Measurements from ENCODE around the gene PTCD1.
A peak's percentile ranks its signal among the peaks of the same experiment; 100 is the strongest.
"Not testable (repeated sequence)": the region's sequence is repeated elsewhere in the genome, so short reads cannot be mapped to it uniquely, and the experiment has no call there.

PTCD1 gene

DNA sequence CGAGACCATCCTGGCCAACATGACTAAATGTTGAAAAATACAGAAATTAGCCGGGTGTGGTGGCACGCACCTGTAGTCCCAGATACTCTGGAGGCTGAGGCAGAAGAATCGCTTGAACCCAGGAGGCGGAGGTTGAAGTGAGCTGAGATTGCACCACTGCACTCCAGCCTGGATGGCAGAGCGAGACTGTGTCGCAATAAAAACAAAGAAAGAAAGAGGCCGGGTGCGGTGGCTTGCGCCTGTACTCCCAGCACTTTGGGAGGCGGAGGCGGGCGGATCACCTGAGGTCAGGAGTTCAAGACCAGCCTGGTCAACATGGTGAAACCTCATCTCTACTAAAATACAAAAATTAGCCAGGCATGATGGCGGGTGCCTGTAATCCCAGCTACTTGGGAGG is 51.4 kb downstream of the PTCD1 start:
- not testable (repeated sequence) for DNase-seq

GRCh38 chr7:99386584-99387238 is 51.9 kb downstream of the PTCD1 start:
- no peak for DNase-seq

GRCh38 chr7:99385564-99385963 is 53.0 kb downstream of the PTCD1 start:
- no peak for DNase-seq

DNA sequence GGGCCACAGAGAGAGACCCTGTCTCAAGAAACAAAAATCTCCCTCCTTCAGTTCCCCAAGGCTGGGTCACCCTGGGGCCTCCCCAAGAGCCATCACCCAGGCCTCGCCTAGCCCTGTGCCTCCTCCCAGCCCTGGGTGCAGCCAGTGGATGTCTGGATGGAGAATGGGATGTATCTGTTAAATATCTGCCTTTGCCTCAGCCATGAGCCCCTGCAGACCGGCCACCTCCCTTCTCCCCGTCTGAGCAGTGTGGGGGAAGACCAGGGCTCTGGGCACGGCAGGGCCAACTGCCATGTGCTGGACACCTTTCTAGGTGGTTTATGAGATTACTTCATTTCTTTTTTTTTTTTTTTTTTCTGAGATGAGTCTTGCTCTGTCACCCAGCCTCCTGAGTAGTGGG is 54.1 kb downstream of the PTCD1 start:
- DNase-seq = no peak

DNA sequence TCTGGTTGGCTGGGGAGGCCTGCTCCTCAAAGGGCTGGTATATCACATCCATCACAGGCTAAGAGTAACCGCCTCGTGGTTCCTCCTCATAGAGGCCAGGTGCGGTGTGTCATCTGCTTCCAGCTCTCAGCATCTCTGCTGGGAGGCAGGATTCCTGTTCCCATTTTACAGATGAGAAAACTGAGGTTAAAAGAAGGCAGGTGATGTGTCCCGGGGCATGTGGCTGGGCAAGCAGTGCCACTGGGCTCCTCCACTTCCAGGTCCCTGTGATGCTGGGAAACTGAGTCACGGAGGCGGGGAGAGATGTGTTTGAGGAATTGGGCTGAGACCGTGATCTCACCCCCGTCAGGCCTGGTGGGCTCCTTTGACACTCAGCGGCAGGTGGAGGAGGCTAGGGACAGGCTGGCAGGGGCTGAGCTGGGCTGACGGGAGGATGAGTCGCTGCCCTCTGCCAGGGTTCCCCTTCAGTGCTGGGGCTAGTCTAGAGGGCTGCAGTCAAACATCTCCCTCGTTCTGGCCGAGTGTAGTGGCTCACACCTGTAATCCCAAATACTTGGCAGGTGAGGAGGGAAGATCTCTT is 54.7 kb downstream of the PTCD1 start:
- no peak for DNase-seq

- DNase-seq = no peak
Observed at GRCh38 chr7:99383203-99383602, 55.4 kb downstream of the PTCD1 start.

GRCh38 chr7:99381664-99382075 is 56.9 kb downstream of the PTCD1 start:
- DNase-seq = no peak

GRCh38 chr7:99380823-99381663 is 57.6 kb downstream of the PTCD1 start:
- peak; percentile 85 for DNase-seq

- DNase-seq = peak; percentile 26
Observed at GRCh38 chr7:99380032-99380822, 58.4 kb downstream of the PTCD1 start.

GRCh38 chr7:99379693-99380031 is 58.9 kb downstream of the PTCD1 start:
- not testable (repeated sequence) for DNase-seq

DNA sequence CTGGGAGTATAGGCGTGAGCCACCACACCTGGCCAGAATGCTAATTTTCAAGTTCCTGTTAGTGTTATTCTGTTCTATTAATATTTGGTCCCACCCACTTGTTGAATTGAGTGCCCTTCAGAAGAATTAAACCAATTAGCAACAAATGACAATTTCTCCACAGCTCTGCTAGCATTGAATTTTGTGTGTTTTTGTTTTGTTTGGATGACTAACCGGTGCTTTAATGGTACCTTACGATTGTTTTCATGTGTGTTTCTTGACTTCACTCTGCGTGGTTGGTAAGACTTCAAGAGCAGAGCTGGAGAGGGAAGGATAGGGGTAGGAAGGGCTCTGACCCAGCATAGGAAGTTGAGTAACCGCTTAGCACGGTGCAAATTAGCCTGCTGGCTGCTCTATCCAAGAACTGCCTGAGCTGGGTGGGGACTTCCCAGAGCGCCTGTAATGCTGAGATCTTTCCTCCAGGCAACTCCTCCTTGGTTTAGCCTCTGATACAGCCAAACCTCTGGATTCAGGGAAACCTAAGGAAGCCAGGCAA is 59.5 kb downstream of the PTCD1 start:
- DNase-seq = peak; percentile 38

- peak; percentile 65 for DNase-seq
Observed at GRCh38 chr7:99375070-99375807, 63.4 kb downstream of the PTCD1 start.

- peak; percentile 90 for DNase-seq
Observed at GRCh38 chr7:99374111-99375064, 64.2 kb downstream of the PTCD1 start, which contains the start of gene ARPC1B. Gene ARPC1B, plus strand, starts transcription at chr7:99374730. Its CDS starts 10,985 bp downstream, at chr7:99385715.

GRCh38 chr7:99373091-99374066 is 65.2 kb downstream of the PTCD1 start:
- DNase-seq = no peak

- DNase-seq = no peak
Observed at GRCh38 chr7:99372275-99373090, 66.1 kb downstream of the PTCD1 start.

- no peak for DNase-seq
Observed at GRCh38 chr7:99371376-99371920, 67.2 kb downstream of the PTCD1 start.

DNA sequence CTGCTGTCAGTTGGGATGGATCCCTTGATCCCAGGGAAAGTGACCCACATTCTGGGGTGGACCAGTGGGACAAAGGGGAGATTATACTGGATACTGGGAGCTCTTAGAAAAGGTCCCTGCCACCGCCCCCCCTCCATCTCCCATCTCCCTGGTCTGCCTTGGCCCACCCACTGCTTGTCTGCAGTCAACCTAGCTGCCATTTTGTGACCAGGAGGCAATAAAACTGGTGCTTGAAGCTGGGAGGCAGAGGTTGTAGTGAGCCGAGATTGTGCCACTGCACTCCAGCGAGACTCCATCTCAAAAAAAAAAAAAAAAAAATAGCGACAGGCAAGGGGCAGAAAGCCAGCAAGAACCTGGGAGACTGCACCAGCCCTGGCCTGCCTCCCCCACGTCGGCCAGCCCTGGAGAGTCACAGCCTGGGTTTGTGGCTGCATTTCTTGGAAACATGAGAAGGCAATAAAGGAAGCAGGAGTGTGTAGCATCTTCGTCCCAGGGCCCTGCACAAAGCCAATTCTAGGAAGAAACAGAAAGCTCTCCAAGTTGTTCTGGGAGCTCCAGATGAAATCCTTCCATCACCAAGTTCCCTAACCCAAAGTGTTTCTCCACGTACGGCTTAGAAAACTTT is 68.7 kb downstream of the PTCD1 start:
- no peak for DNase-seq

Measured in stimulated activated CD4-positive, alpha-beta T cell treated with anti-CD3 and anti-CD28 coated beads, Interleukin-4, amount 100 ng/mL, for 1 hour (primary cell).